HCT116 (cell line): Measurements from ENCODE around the gene XRCC3. TPM values are rescaled to one million over a fixed set of nuclear protein-coding genes. Genes with fewer than 3 reads are reported as not detected.

Source experiments
- ATAC-seq: fragments of 200-7000 bp; cut with Tn5 transposase; 2 replicates; pipeline ENCODE4 v1.9.1; 2020; ENCODE audit warnings: mild to moderate bottlenecking, moderate library complexity
- BruUV-seq: library from RNA; stranded (reverse); fragments of 400-500 nt; replicated peaks from 2 replicates; lab custom pipeline; 2021; lab: Mats Ljungman, UMichigan
- CTCF ChIA-PET: fragments of 300-600 bp; sonication (Branson Sonifier 250); formaldehyde crosslinking; loops from one replicate; lab custom pipeline; 2021; ENCODE audit warnings: antibody characterized with exemption; lab: Charles Lee
- POLR2A ChIA-PET: fragments of 300-600, 350-600 bp; sonication (Branson Sonifier 250); formaldehyde crosslinking; loops from one replicate; lab custom pipeline; 2021; ENCODE audit warnings: antibody characterized with exemption; lab: Charles Lee
- RAD21 ChIA-PET, 2 experiments: fragments of 300-600 bp; sonication (Branson Sonifier 250); formaldehyde crosslinking; loops; one replicate each; lab custom pipeline; 2023; ENCODE audit warnings: low total read pairs in 2 of 2; ENCODE audit not compliant: uncharacterized antibody in 2 of 2, unreplicated experiment in 2 of 2, low non-redundant PET in 1 of 2; lab: Charles Lee
- DNase-seq: peaks from one replicate; pipeline ENCODE4 v3.0.0-alpha.2; 2010; ENCODE audit warnings: low read depth, low spot score
- H2AFZ ChIP-seq: fragments of 200-600 bp; shearing (Covaris generic), sonication (generic); 2 replicates; pipeline ENCODE4 v1.6.1; 2017; ENCODE audit warnings: low read depth, mixed run types, mixed read lengths, antibody characterized with exemption, low read length; ENCODE audit not compliant: poor library complexity, severe bottlenecking
- H3K27ac ChIP-seq: 2 replicates; pipeline ENCODE4 v1.5.1; 2012; ENCODE audit warnings: low read depth, low read length
- H3K27me3 ChIP-seq: fragments of 200-600 bp; sonication (generic); 2 replicates; pipeline ENCODE4 v1.6.1; 2016; ENCODE audit warnings: mixed run types, low read length, mixed read lengths; ENCODE audit not compliant: insufficient read depth
- H3K36me3 ChIP-seq, 2 experiments: fragments of 200-500 bp in 1 of 2; fragments of 200-600 bp in 1 of 2; sonication (Bioruptor generic) in 1 of 2; sonication (generic) in 1 of 2; 2 replicates each; pipeline versions ENCODE4 v1.5.1 to v1.6.1; 2014 to 2016; ENCODE audit warnings: low read length in 2 of 2, inconsistent platforms in 1 of 2, mixed read lengths in 1 of 2, mixed run types in 1 of 2; ENCODE audit not compliant: insufficient read depth in 2 of 2, control insufficient read depth in 1 of 2
- H3K4me1 ChIP-seq, 2 experiments: fragments of 200-600 bp in 1 of 2; sonication (generic) in 1 of 2; 2 replicates each; pipeline versions ENCODE4 v1.5.1 to v1.6.1; 2012 to 2017; ENCODE audit warnings: low read length in 2 of 2, inconsistent platforms in 1 of 2, mild to moderate bottlenecking in 1 of 2, mixed read lengths in 1 of 2, mixed run types in 1 of 2, moderate library complexity in 1 of 2; ENCODE audit not compliant: insufficient read depth in 2 of 2, control insufficient read depth in 1 of 2
- H3K4me2 ChIP-seq: fragments of 200-600 bp; sonication (generic); 2 replicates; pipeline ENCODE4 v1.6.1; 2017; ENCODE audit warnings: mixed run types, low read length, mixed read lengths
- H3K4me3 ChIP-seq, 2 experiments: fragments of 200-600 bp in 1 of 2; sonication (generic) in 1 of 2; replicated peaks in 1 of 2; 2 replicates each; pipeline ENCODE4 v1.5.1; 2011 to 2016; ENCODE audit warnings: low read length in 2 of 2, control low read depth in 1 of 2, low read depth in 1 of 2, mild to moderate bottlenecking in 1 of 2, mixed read lengths in 1 of 2, mixed run types in 1 of 2
- H3K79me2 ChIP-seq: fragments of 200-600 bp; sonication (generic); 2 replicates; pipeline ENCODE4 v1.6.1; 2017; ENCODE audit warnings: mild to moderate bottlenecking, mixed run types, low read length, moderate library complexity, mixed read lengths; ENCODE audit not compliant: insufficient read depth
- H3K9ac ChIP-seq: fragments of 200-600 bp; sonication (generic); 2 replicates; pipeline ENCODE4 v1.6.1; 2016; ENCODE audit warnings: low read length, mixed read lengths
- H3K9me2 ChIP-seq: fragments of 200-600 bp; sonication (generic), shearing (Covaris generic); 2 replicates; pipeline ENCODE4 v1.6.1; 2017; ENCODE audit warnings: mixed run types, mild to moderate bottlenecking, moderate library complexity; ENCODE audit not compliant: insufficient read depth
- H3K9me3 ChIP-seq, 2 experiments: fragments of 200-500 bp in 1 of 2; fragments of 200-600 bp in 1 of 2; sonication (Bioruptor generic) in 1 of 2; sonication (generic) in 1 of 2; 2 replicates each; pipeline ENCODE4 v1.6.1; 2014 to 2017; ENCODE audit warnings: low read length in 2 of 2, mixed read lengths in 2 of 2, inconsistent platforms in 1 of 2, low read depth in 1 of 2, mild to moderate bottlenecking in 1 of 2, mixed run types in 1 of 2, moderate library complexity in 1 of 2; ENCODE audit not compliant: control insufficient read depth in 1 of 2, insufficient read depth in 1 of 2
- H4K20me1 ChIP-seq: fragments of 200-600 bp; sonication (generic), shearing (Covaris generic); 2 replicates; pipeline ENCODE4 v1.6.1; 2017; ENCODE audit warnings: mixed run types, mild to moderate bottlenecking, moderate library complexity; ENCODE audit not compliant: insufficient read depth
- CBX3 ChIP-seq: IDR thresholded peaks from 2 replicates; pipeline ENCODE4 v1.6.1; 2012; ENCODE audit warnings: low read depth
- CEBPB ChIP-seq: IDR thresholded peaks from 2 replicates; pipeline ENCODE4 v1.6.1; 2012; ENCODE audit warnings: low read depth
- CTCF ChIP-seq, 3 experiments: fragments of 200-600 bp in 1 of 3; sonication (generic) in 1 of 3; IDR thresholded peaks in 2 of 3; conservative IDR thresholded peaks in 1 of 3; 2 replicates each; pipeline ENCODE4 v1.5.1; 2012 to 2017; ENCODE audit warnings: low read depth in 2 of 3, low read length in 2 of 3, antibody characterized with exemption in 1 of 3, borderline replicate concordance in 1 of 3, control low read depth in 1 of 3, mild to moderate bottlenecking in 1 of 3, mixed read lengths in 1 of 3, mixed run types in 1 of 3, moderate library complexity in 1 of 3; ENCODE audit not compliant: insufficient read depth in 1 of 3
- EGR1 ChIP-seq: IDR thresholded peaks from 2 replicates; pipeline ENCODE4 v1.6.1; 2012; ENCODE audit warnings: low read depth
- FOSL1 ChIP-seq: IDR thresholded peaks from 2 replicates; pipeline ENCODE4 v1.6.1; 2012; ENCODE audit warnings: low read depth
- JUND ChIP-seq: IDR thresholded peaks from 2 replicates; pipeline ENCODE4 v1.6.1; 2012
- POLR2A ChIP-seq: IDR thresholded peaks from 2 replicates; pipeline ENCODE4 v1.7.0; 2011; ENCODE audit warnings: borderline replicate concordance; ENCODE audit not compliant: insufficient read depth, insufficient read length; ENCODE audit errors: extremely low read depth
- POLR2AphosphoS5 ChIP-seq: IDR thresholded peaks from 2 replicates; pipeline ENCODE4 v1.6.1; 2011; ENCODE audit warnings: mild to moderate bottlenecking, low read depth, low read length, moderate library complexity
- ZFX ChIP-seq: fragments of 450-650 bp; IDR thresholded peaks from 2 replicates; pipeline ENCODE4 v1.6.1; 2017
- ZNF274 ChIP-seq: fragments of 200-500 bp; sonication (Bioruptor generic); IDR thresholded peaks from 2 replicates; pipeline ENCODE4 v1.6.1; 2014; ENCODE audit warnings: mild to moderate bottlenecking, low read depth, low read length, inconsistent platforms
- intact Hi-C: fragments of 100-400 bp; cut with micrococcal nuclease; formaldehyde crosslinking; loops from 2 replicates; pipeline ENCODE4 v1.10.0; 2022
- total RNA-seq: library from RNA; stranded (reverse); gene quantifications from one replicate; pipeline ENCODE4 v1.2.1, GENCODE V29; 2021; ENCODE audit not compliant: unreplicated experiment
- TF ChIP-seq, protein P1 (sequence below): IDR thresholded peaks from 2 replicates; pipeline ENCODE4 v1.6.1; 2012
- TF ChIP-seq, protein P2 (sequence below): IDR thresholded peaks from 2 replicates; pipeline ENCODE4 v1.6.1; 2012

XRCC3 gene
- total RNA-seq, 1 experiment from 2014 or later = 48.7 TPM

GRCh38 chr14:103749452-103749851 lies 34.2 kb upstream of the XRCC3 start:
- RAD21 ChIA-PET = no interaction called here
- Histone ChIP-seq H3K36me3 (peaks cover 2 to 4% of the 10 kb centered on the region in 2 experiments; a peak in 2 of 4 replicates), H3K9ac (no peak overlapping the region), H3K9me2 (no peaks in the 10 kb centered on the region), H3K4me3 (no peak overlapping the region), H3K4me1 (no peaks in the 10 kb centered on the region), H3K27ac (no peak overlapping the region), H4K20me1 (no peaks in the 10 kb centered on the region), H3K4me2 (no peak overlapping the region), H3K9me3 (no peaks in the 10 kb centered on the region), H3K27me3 (no peaks in the 10 kb centered on the region), H3K79me2 (no peaks in the 10 kb centered on the region), H2AFZ (no peak overlapping the region)
- intact Hi-C loops = no loop called here
- ATAC-seq = no peak
- TF ChIP-seq, protein P1, sequence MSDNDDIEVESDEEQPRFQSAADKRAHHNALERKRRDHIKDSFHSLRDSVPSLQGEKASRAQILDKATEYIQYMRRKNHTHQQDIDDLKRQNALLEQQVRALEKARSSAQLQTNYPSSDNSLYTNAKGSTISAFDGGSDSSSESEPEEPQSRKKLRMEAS = no peak
- TF ChIP-seq CTCF (IDR thresholded peaks at IDR 0.05 in 2 of 3, conservative IDR thresholded peaks at IDR 0.05 in 1 of 3; ENCODE audit: borderline replicate concordance in 1 of 3, insufficient read depth in 1 of 3, low read depth in 2 of 3, low read length in 2 of 3) (no peak), ZNF274 (no peak), CEBPB (no peak), ZFX (no peak), POLR2AphosphoS5 (no peak), JUND (no peak), CBX3 (no peak), FOSL1 (no peak), POLR2A (no peak), EGR1 (no peak)
- TF ChIP-seq, protein P2, sequence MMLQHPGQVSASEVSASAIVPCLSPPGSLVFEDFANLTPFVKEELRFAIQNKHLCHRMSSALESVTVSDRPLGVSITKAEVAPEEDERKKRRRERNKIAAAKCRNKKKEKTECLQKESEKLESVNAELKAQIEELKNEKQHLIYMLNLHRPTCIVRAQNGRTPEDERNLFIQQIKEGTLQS = no peak
- CTCF ChIA-PET = no interaction called here
- POLR2A ChIA-PET = no interaction called here
- BruUV-seq = no TSS peak
- DNase-seq = no peak
